ENCODE measurements around the gene TIMP3. TPM values are rescaled to one million over a fixed set of nuclear protein-coding genes. Genes with fewer than 3 reads are reported as not detected.

The TIMP3 gene
- total RNA-seq, 4 donors from 2014 or later: 300 to 1,106 (median 939) TPM

DNA sequence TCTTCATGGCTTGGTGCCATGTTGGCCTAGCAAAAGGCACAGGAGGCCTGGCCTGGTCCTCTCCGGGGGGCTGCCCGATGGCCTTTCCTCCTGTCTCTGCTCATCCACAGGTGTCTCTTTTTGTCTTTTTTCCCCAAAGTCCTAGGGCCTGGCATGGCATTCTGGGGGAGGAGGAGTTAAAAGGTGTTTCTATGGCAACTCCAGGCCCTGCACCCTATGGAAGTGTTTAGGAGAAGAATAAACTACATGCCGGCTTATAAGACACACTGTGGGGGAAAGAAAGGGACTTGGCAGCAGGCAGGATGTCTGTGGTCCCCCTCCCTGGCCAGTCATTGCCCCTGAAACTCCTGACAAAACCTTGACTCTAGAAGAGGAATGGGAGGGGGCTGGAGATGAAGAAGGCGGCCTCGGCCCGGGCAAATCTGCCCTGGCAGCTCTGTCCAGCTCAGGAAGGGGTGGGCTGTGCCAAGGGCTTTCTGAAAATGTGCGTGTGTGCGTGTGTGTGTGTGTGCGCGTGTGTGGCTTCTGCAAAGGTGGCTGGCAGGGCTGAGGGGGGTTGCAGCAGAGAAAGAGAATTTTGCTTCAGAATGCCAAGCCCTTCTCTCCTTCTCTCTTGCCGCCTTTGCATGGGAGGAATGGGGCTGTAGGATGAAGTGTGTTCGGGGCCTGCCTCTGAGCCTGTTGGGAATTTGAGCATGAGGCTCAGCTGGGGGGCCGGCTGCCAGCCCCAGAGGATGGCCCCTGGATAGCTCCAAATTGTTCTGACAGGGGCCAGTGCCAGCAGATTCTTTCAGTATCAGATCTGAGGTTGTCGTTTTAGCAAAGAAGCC lies 3.2 kb downstream of the TIMP3 start:
- no peak for TF ChIP-seq EP300 (IDR thresholded peaks at IDR 0.05)
- no peak for TF ChIP-seq POLR2A (IDR thresholded peaks at IDR 0.05)
- TF ChIP-seq, protein P1, sequence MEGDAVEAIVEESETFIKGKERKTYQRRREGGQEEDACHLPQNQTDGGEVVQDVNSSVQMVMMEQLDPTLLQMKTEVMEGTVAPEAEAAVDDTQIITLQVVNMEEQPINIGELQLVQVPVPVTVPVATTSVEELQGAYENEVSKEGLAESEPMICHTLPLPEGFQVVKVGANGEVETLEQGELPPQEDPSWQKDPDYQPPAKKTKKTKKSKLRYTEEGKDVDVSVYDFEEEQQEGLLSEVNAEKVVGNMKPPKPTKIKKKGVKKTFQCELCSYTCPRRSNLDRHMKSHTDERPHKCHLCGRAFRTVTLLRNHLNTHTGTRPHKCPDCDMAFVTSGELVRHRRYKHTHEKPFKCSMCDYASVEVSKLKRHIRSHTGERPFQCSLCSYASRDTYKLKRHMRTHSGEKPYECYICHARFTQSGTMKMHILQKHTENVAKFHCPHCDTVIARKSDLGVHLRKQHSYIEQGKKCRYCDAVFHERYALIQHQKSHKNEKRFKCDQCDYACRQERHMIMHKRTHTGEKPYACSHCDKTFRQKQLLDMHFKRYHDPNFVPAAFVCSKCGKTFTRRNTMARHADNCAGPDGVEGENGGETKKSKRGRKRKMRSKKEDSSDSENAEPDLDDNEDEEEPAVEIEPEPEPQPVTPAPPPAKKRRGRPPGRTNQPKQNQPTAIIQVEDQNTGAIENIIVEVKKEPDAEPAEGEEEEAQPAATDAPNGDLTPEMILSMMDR (IDR thresholded peaks at IDR 0.05): no peak
- Histone ChIP-seq H3K4me1 (peaks cover 0 to 68% (median 45%) of the 10 kb centered on the region in 4 donors), H3K4me3 (peak overlapping the region; percentile 59 to 93 (median 90)), H3K36me3 (peaks cover 0 to 13% (median 0%) of the 10 kb centered on the region in 3 donors), H3K9me3 (no peaks in the 10 kb centered on the region), H3K27ac (peak overlapping the region; percentile 54 to 94 (median 82)), H3K27me3 (no peaks in the 10 kb centered on the region)
- WGBS, 2 donors: 14 to 17% methylated on average over 14 of the region's 14 CpGs
- DNase-seq (ENCODE audit: low spot score in 2 of 2): no peak

DNA sequence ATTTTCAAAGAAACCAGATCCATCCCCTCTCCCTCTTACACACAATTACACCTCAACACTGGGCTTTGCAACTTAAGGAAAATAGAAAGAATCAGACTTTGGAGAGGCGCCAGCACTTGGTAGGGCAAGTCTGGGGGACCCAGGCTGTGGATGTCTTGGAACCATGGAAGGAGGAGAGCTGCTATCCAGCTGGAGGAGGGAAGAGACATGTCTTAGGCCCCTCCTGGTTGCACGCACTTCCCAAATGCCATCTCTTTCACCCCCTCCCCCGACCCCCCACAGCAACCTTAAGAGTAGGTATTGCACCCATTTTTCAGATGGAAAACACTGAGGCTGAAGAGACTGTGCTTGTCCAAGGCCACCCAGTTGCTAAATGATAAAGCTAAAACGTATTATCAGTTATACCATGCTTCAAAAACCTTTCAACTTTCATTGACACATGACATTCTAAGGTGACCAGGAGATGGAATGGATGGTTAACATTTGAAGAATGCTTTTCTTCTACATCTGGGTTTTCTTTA lies 3.9 kb downstream of the TIMP3 start:
- H3K27ac ChIP-seq: peak overlapping the region; percentile 54 to 94 (median 82)
- TF ChIP-seq POLR2A (IDR thresholded peaks at IDR 0.05): no peak
- TF ChIP-seq, protein P1 (IDR thresholded peaks at IDR 0.05): no peak
- no peak for TF ChIP-seq EP300 (IDR thresholded peaks at IDR 0.05)
- H3K9me3 ChIP-seq: no peaks in the 10 kb centered on the region
- WGBS, 2 donors: 31 to 51% methylated on average over 4 of the region's 4 CpGs
- no peaks in the 10 kb centered on the region for H3K27me3 ChIP-seq
- peak overlapping the region; percentile 59 to 93 (median 90) for H3K4me3 ChIP-seq
- peaks cover 0 to 16% (median 0%) of the 10 kb centered on the region in 3 donors for H3K36me3 ChIP-seq
- DNase-seq (ENCODE audit: low spot score in 2 of 2): no peak
- peaks cover 0 to 68% (median 48%) of the 10 kb centered on the region in 4 donors for H3K4me1 ChIP-seq

DNA sequence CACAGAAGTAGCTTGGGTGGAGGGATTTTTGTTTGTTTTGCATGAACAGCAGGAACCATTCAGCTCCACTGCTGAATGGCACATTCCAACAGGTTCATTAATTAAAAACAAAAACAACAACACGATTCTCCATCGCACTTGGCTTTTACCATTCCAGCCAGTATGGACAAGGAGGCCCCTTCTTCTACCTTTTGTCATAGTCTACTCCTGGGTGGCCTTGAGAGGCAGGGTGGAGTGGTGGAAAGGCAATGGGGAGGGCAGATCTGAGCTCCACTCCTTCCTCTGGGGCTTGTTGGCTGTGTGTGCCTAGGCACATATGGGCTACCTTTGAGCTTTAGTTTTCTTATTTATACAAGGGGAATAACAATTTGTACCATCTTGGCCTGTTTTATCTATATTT lies 4.8 kb downstream of the TIMP3 start:
- Histone ChIP-seq H3K9me3 (no peaks in the 10 kb centered on the region), H3K4me3 (peak overlapping the region in 1 of 4 donors; percentile 93), H3K27me3 (no peaks in the 10 kb centered on the region), H3K36me3 (peaks cover 0 to 17% (median 0%) of the 10 kb centered on the region in 3 donors), H3K27ac (peak overlapping the region in 2 of 4 donors; percentile 32 to 94), H3K4me1 (peaks cover 0 to 68% (median 49%) of the 10 kb centered on the region in 4 donors)
- DNase-seq (ENCODE audit: low spot score in 2 of 2): no peak
- 9 to 25% methylated on average over 2 of the region's 2 CpGs for WGBS, 2 donors
- TF ChIP-seq, protein P1 (IDR thresholded peaks at IDR 0.05): no peak
- TF ChIP-seq POLR2A (IDR thresholded peaks at IDR 0.05) (no peak), EP300 (IDR thresholded peaks at IDR 0.05) (no peak)

DNA sequence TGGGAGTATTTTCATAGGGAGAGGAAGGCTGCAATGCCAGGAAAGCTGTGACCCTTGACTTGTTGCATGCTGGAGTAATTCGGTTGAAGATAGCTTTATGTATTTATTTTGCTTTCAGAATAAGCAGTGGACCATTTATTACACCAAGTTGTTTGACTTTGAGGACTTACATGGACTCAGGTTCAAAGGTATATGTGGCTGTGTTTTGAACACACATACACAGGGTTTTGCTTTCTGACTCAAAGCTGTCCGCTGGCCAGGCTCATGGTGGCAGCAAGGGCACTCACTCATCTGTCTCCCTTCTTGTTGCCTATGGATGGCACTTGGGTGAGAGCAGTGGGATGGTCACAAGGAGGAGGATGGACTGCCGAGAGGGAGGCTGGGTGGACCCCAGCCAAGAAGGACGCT lies 6.5 kb downstream of the TIMP3 start:
- WGBS, 2 donors: 16 to 19% methylated on average over 4 of the region's 4 CpGs
- H3K4me3 ChIP-seq: peak overlapping the region in 1 of 4 donors; percentile 17
- H3K27ac ChIP-seq: peak overlapping the region in 2 of 4 donors; percentile 32 to 52

More for the DNA sequence above, 6.5 kb downstream of the TIMP3 start:
- no peaks in the 10 kb centered on the region for H3K9me3 ChIP-seq
- TF ChIP-seq EP300 (IDR thresholded peaks at IDR 0.05): no peak
- TF ChIP-seq, protein P1 (IDR thresholded peaks at IDR 0.05): no peak
- TF ChIP-seq POLR2A (IDR thresholded peaks at IDR 0.05): no peak
- DNase-seq (ENCODE audit: low spot score in 2 of 2): no peak
- H3K4me1 ChIP-seq: peaks cover 0 to 85% (median 57%) of the 10 kb centered on the region in 4 donors
- H3K27me3 ChIP-seq: no peaks in the 10 kb centered on the region
- H3K36me3 ChIP-seq: peaks cover 0 to 24% (median 0%) of the 10 kb centered on the region in 3 donors

Measured in tibial nerve (tissue), 4 donors.